Activated T-helper 17 cell treated with anti-CD3 and anti-CD28 coated beads, Interleukin-2, amount 50 U/mL, for 72 hours (primary cell): ENCODE measurements around the gene KAT7. TPM values are rescaled to one million over a fixed set of nuclear protein-coding genes. Genes with fewer than 3 reads are reported as not detected.

Source experiments
- ATAC-seq: fragments of 150-1000 bp; cut with Tn5 transposase; replicated peaks from 2 replicates; pipeline ENCODE4 v1.10.0; 2021; ENCODE audit warnings: mild to moderate bottlenecking, moderate library complexity
- H3K27ac Mint-ChIP-seq: one replicate; pipeline ENCODE4 v1.8.0; 2022; ENCODE audit warnings: mixed read lengths
- H3K27me3 Mint-ChIP-seq: one replicate; pipeline ENCODE4 v1.8.0; 2022; ENCODE audit warnings: mixed read lengths
- H3K36me3 Mint-ChIP-seq: one replicate; pipeline ENCODE4 v1.8.0; 2022; ENCODE audit warnings: low read depth, mild to moderate bottlenecking, mixed read lengths
- H3K4me1 Mint-ChIP-seq: one replicate; pipeline ENCODE4 v1.8.0; 2022; ENCODE audit warnings: mixed read lengths
- H3K4me3 Mint-ChIP-seq: one replicate; pipeline ENCODE4 v1.8.0; 2022; ENCODE audit warnings: mild to moderate bottlenecking, mixed read lengths
- H3K9me3 Mint-ChIP-seq: one replicate; pipeline ENCODE4 v1.8.0; 2022; ENCODE audit warnings: mixed read lengths
- total RNA-seq, 2 donors: library from RNA; stranded (reverse); gene quantifications; one replicate each; pipeline ENCODE4 v1.2.3, GENCODE V29; 2022

KAT7 gene
- total RNA-seq, 2 donors from 2014 or later, result 66.4 to 86.4 TPM

GRCh38 chr17:49834118-49834743 lies 45.8 kb downstream of the KAT7 start:
- H3K27me3 Mint-ChIP-seq, result no peaks in the 10 kb centered on the region
- H3K4me3 Mint-ChIP-seq, result no peak overlapping the region
- ATAC-seq, result no peak
- H3K27ac Mint-ChIP-seq, result no peak overlapping the region
- H3K36me3 Mint-ChIP-seq, result peaks cover 78% of the 10 kb centered on the region
- H3K4me1 Mint-ChIP-seq, result peaks cover 4% of the 10 kb centered on the region
- no peaks in the 10 kb centered on the region for H3K9me3 Mint-ChIP-seq

GRCh38 chr17:49835472-49835871 lies 47.0 kb downstream of the KAT7 start:
- peaks cover 65% of the 10 kb centered on the region for H3K36me3 Mint-ChIP-seq
- no peaks in the 10 kb centered on the region for H3K9me3 Mint-ChIP-seq
- H3K27ac Mint-ChIP-seq, result peak overlapping the region; percentile 44
- no peak overlapping the region for H3K4me3 Mint-ChIP-seq
- no peaks in the 10 kb centered on the region for H3K27me3 Mint-ChIP-seq
- ATAC-seq, result no peak
- H3K4me1 Mint-ChIP-seq, result peaks cover 4% of the 10 kb centered on the region

- Mint-ChIP-seq H3K27me3 (no peaks in the 10 kb centered on the region), H3K4me1 (peaks cover 4% of the 10 kb centered on the region), H3K36me3 (peaks cover 56% of the 10 kb centered on the region), H3K4me3 (no peak overlapping the region), H3K27ac (peak overlapping the region; percentile 44), H3K9me3 (no peaks in the 10 kb centered on the region)
- ATAC-seq, result no peak
These were observed 47.9 kb downstream of the KAT7 start for GRCh38 chr17:49836111-49837030.

GRCh38 chr17:49839455-49839854 lies 51.0 kb downstream of the KAT7 start:
- H3K4me3 Mint-ChIP-seq, result no peak overlapping the region
- no peak overlapping the region for H3K27ac Mint-ChIP-seq
- H3K27me3 Mint-ChIP-seq, result no peaks in the 10 kb centered on the region

GRCh38 chr17:49841548-49841947 lies 53.1 kb downstream of the KAT7 start:
- no peaks in the 10 kb centered on the region for H3K9me3 Mint-ChIP-seq
- peaks cover 13% of the 10 kb centered on the region for H3K36me3 Mint-ChIP-seq
- no peaks in the 10 kb centered on the region for H3K27me3 Mint-ChIP-seq
- H3K4me1 Mint-ChIP-seq, result peaks cover 8% of the 10 kb centered on the region
- H3K27ac Mint-ChIP-seq, result no peak overlapping the region
- no peak overlapping the region for H3K4me3 Mint-ChIP-seq
- ATAC-seq, result no peak

More at GRCh38 chr17:49839455-49839854, 51.0 kb downstream of the KAT7 start:
- Mint-ChIP-seq H3K4me1 (peaks cover 4% of the 10 kb centered on the region), H3K9me3 (no peaks in the 10 kb centered on the region), H3K36me3 (peaks cover 31% of the 10 kb centered on the region)
- no peak for ATAC-seq

GRCh38 chr17:49842371-49842770 lies 53.9 kb downstream of the KAT7 start:
- H3K27me3 Mint-ChIP-seq, result no peaks in the 10 kb centered on the region
- peaks cover 8% of the 10 kb centered on the region for H3K4me1 Mint-ChIP-seq
- H3K27ac Mint-ChIP-seq, result no peak overlapping the region
- H3K36me3 Mint-ChIP-seq, result peaks cover 10% of the 10 kb centered on the region
- no peak for ATAC-seq
- no peak overlapping the region for H3K4me3 Mint-ChIP-seq
- no peaks in the 10 kb centered on the region for H3K9me3 Mint-ChIP-seq

- ATAC-seq, result no peak
- Mint-ChIP-seq H3K36me3 (peaks cover 10% of the 10 kb centered on the region), H3K27ac (no peak overlapping the region), H3K9me3 (no peaks in the 10 kb centered on the region), H3K27me3 (no peaks in the 10 kb centered on the region), H3K4me1 (peaks cover 8% of the 10 kb centered on the region), H3K4me3 (no peak overlapping the region)
These were observed 54.4 kb downstream of the KAT7 start for GRCh38 chr17:49842846-49843245.

GRCh38 chr17:49843774-49844350 lies 55.4 kb downstream of the KAT7 start:
- no peak overlapping the region for H3K4me3 Mint-ChIP-seq
- H3K4me1 Mint-ChIP-seq, result peaks cover 8% of the 10 kb centered on the region
- no peaks in the 10 kb centered on the region for H3K9me3 Mint-ChIP-seq
- ATAC-seq, result no peak
- H3K36me3 Mint-ChIP-seq, result peaks cover 10% of the 10 kb centered on the region
- H3K27me3 Mint-ChIP-seq, result no peaks in the 10 kb centered on the region
- no peak overlapping the region for H3K27ac Mint-ChIP-seq

GRCh38 chr17:49845321-49845720 lies 56.8 kb downstream of the KAT7 start:
- H3K27ac Mint-ChIP-seq, result peak overlapping the region; percentile 56
- no peak overlapping the region for H3K4me3 Mint-ChIP-seq
- H3K9me3 Mint-ChIP-seq, result no peaks in the 10 kb centered on the region
- no peak for ATAC-seq
- peaks cover 8% of the 10 kb centered on the region for H3K4me1 Mint-ChIP-seq
- H3K36me3 Mint-ChIP-seq, result peaks cover 10% of the 10 kb centered on the region
- H3K27me3 Mint-ChIP-seq, result no peaks in the 10 kb centered on the region

GRCh38 chr17:49846938-49847712 lies 58.6 kb downstream of the KAT7 start:
- ATAC-seq, result no peak
- H3K4me1 Mint-ChIP-seq, result peaks cover 13% of the 10 kb centered on the region
- peaks cover 10% of the 10 kb centered on the region for H3K36me3 Mint-ChIP-seq
- H3K9me3 Mint-ChIP-seq, result no peaks in the 10 kb centered on the region
- no peaks in the 10 kb centered on the region for H3K27me3 Mint-ChIP-seq
- peak overlapping the region; percentile 79 for H3K27ac Mint-ChIP-seq
- no peak overlapping the region for H3K4me3 Mint-ChIP-seq

GRCh38 chr17:49848019-49848473 lies 59.6 kb downstream of the KAT7 start, which contains the start of gene TAC4:
Gene TAC4 (minus strand): TSS chr17:49848069. CDS start chr17:49848017, 52 bp downstream.
- Mint-ChIP-seq H3K4me3 (no peak within 1 kb of the TSS), H3K27me3 (no peaks in the 10 kb centered on the region), H3K9me3 (no peaks in the 10 kb centered on the region), H3K36me3 (peaks cover 4% of the 10 kb centered on the region), H3K27ac (peak within 1 kb of the TSS; percentile 79), H3K4me1 (peaks cover 16% of the 10 kb centered on the region)
- no peak for ATAC-seq

- Mint-ChIP-seq H3K27me3 (no peaks in the 10 kb centered on the region), H3K9me3 (no peaks in the 10 kb centered on the region), H3K36me3 (peaks cover 4% of the 10 kb centered on the region), H3K27ac (no peak overlapping the region), H3K4me1 (peaks cover 16% of the 10 kb centered on the region), H3K4me3 (no peak overlapping the region)
- ATAC-seq, result no peak
These were observed 60.3 kb downstream of the KAT7 start for GRCh38 chr17:49848739-49849138.

GRCh38 chr17:49850218-49850610 lies 61.7 kb downstream of the KAT7 start:
- H3K4me3 Mint-ChIP-seq, result peak overlapping the region; percentile 80
- H3K27me3 Mint-ChIP-seq, result no peaks in the 10 kb centered on the region
- H3K9me3 Mint-ChIP-seq, result no peaks in the 10 kb centered on the region
- ATAC-seq, result no peak
- H3K36me3 Mint-ChIP-seq, result peaks cover 4% of the 10 kb centered on the region
- H3K4me1 Mint-ChIP-seq, result peaks cover 11% of the 10 kb centered on the region
- peak overlapping the region; percentile 44 for H3K27ac Mint-ChIP-seq
